WI38 (cell line): Measurements from ENCODE around the gene DET1.
A peak's percentile ranks its signal among the peaks of the same experiment; 100 is the strongest.
"Not testable (repeated sequence)": the region's sequence is repeated elsewhere in the genome, so short reads cannot be mapped to it uniquely, and the experiment has no call there.

Source experiments
- H3K4me3 ChIP-seq: 2 replicates; pipeline ENCODE4 v1.5.1; 2011; ENCODE audit warnings: low read depth, mild to moderate bottlenecking, control low read depth, low read length
- CTCF ChIP-seq: IDR thresholded peaks from 2 replicates; pipeline ENCODE4 v1.5.1; 2012; ENCODE audit warnings: low read depth, mild to moderate bottlenecking, control low read depth, low read length

The DET1 gene

DNA sequence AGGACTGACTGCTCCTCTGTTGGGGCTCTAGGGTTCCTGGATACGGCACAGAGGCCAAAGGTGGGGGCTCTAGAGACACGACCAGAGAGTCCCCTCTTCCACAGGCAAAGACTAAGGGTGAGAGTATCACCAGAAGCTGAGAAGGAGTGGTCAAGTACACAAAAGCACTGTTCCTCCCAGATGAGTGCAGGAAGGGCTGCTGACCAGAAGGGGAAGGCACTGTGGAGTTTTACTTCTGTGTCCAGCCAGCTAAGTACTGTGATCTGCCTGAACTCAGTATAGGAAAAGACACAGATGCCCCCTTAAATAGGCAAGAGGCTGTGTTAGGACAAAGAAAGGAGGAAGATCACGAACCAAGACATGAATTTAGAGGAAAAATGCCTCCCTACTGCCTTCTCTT, 67.3 kb downstream of the DET1 start:
- H3K4me3 ChIP-seq: no peak overlapping the region
- no peak for TF ChIP-seq CTCF

DNA sequence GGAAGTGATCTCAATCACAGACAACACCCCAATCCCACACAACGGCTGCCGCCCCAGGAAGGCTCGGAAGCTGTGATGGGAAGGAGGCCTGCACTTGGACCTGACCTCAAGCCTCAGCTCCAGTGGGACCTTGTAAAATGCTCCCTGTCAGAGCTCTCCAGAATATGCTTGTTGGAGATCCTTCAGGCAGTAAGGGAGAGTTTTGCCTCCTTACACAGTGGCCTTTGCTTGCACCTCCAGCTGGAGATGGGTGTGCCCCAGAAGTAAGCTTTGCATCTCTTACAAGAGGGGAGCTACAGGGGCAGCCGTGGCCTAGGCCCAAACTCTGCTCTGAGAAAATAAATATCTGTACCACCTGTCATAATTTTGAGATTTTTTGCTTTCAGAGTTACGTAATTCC, 68.6 kb downstream of the DET1 start:
- no peak overlapping the region for H3K4me3 ChIP-seq
- no peak for TF ChIP-seq CTCF

GRCh38 chr15:88477126-88477525, 69.4 kb downstream of the DET1 start:
- TF ChIP-seq CTCF: no peak
- H3K4me3 ChIP-seq: no peak overlapping the region

DNA sequence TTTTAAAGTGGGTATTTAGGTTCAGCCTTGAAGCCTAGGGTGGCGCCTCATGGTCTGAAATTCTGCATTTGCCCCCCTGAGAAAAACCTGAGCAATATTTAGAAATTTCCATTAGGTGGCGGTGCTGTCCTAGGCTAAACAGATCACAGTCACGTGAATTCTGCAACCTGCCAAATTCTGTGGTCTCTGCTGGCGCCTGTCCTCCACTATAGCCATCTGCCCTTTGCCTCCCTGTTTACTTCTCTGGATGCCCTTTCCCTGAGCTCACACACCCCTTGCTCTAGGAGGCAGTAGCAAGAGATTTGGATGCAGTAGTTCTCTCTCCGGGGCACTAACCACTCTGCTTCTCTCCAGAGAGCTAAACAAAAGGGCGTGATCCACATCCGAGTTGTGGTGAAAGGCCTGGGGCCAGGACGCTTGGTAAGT, 69.8 kb downstream of the DET1 start:
- no peak overlapping the region for H3K4me3 ChIP-seq
- peak; percentile 49 for TF ChIP-seq CTCF

DNA sequence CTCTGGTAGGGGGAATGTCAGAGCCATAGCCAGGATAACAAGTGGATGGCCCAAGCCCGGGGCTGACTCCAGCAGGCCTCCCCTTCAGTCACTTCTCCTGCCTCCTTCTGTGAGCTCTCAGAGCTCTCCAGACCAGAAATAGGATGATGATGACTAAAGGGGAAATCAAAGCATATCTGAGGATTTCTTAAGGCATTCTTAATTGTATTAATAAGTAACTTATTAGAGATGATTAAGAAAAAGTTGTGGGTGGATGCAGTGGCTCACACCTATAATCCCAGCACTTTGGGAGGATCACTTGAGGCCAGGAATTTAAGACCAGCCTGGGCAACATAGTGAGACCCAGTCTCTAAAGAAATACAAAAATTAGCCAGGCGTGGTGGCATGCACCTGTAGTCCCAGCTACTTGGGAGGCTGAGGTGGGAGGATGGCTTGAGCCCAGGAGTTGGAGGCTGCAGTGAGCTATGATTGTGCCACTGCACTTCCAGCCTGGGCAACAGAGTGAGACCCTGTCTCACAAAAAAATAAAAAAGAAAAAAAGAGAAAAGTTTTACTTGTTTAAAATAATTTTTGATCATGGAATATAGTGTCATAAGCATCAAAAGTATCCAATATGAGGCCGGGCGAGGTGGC, 72.7 kb downstream of the DET1 start:
- H3K4me3 ChIP-seq: not testable (repeated sequence)

GRCh38 chr15:88472225-88472624, 74.3 kb downstream of the DET1 start:
- no peak for TF ChIP-seq CTCF
- no peak overlapping the region for H3K4me3 ChIP-seq

- no peak overlapping the region for H3K4me3 ChIP-seq
Measured at GRCh38 chr15:88470625-88471372, 75.7 kb downstream of the DET1 start.

More at GRCh38 chr15:88470625-88471372, 75.7 kb downstream of the DET1 start:
- TF ChIP-seq CTCF: no peak
